T follicular helper cell (primary cell): ENCODE measurements around the gene TMEM38B.
"Not testable (repeated sequence)": the region's sequence is repeated elsewhere in the genome, so short reads cannot be mapped to it uniquely, and the experiment has no call there.

Source experiments
- DNase-seq: peaks from one replicate; pipeline ENCODE4 v3.0.0-alpha.2; 2020; ENCODE audit warnings: low read depth

TMEM38B gene

GRCh38 chr9:105722099-105722498, 27.8 kb downstream of the TMEM38B start:
- DNase-seq, result no peak

- no peak for DNase-seq
Measured at GRCh38 chr9:105725370-105725769, 31.0 kb downstream of the TMEM38B start.

- DNase-seq, result not testable (repeated sequence)
Measured at GRCh38 chr9:105728230-105728629, 33.9 kb downstream of the TMEM38B start.

- not testable (repeated sequence) for DNase-seq
Measured at GRCh38 chr9:105731420-105731819, 37.1 kb downstream of the TMEM38B start.

GRCh38 chr9:105735366-105735765, 41.0 kb downstream of the TMEM38B start:
- DNase-seq, result no peak

GRCh38 chr9:105737205-105737604, 42.9 kb downstream of the TMEM38B start:
- no peak for DNase-seq

GRCh38 chr9:105742088-105742487, 47.7 kb downstream of the TMEM38B start:
- no peak for DNase-seq

- not testable (repeated sequence) for DNase-seq
Measured at GRCh38 chr9:105747325-105747724, 53.0 kb downstream of the TMEM38B start.

GRCh38 chr9:105751761-105752160, 57.4 kb downstream of the TMEM38B start:
- DNase-seq, result no peak

GRCh38 chr9:105757496-105758251, 63.3 kb downstream of the TMEM38B start:
- DNase-seq, result no peak

GRCh38 chr9:105760053-105760452, 65.7 kb downstream of the TMEM38B start:
- DNase-seq, result no peak

- not testable (repeated sequence) for DNase-seq
Measured at GRCh38 chr9:105782561-105783494, 88.5 kb downstream of the TMEM38B start.

- not testable (repeated sequence) for DNase-seq
Measured at GRCh38 chr9:105783495-105783872, 89.1 kb downstream of the TMEM38B start.

- not testable (repeated sequence) for DNase-seq
Measured at GRCh38 chr9:105786796-105787195, 92.5 kb downstream of the TMEM38B start.

- DNase-seq, result no peak
Measured at GRCh38 chr9:105816202-105816744, 121.9 kb downstream of the TMEM38B start.

- DNase-seq, result no peak
Measured at GRCh38 chr9:105816981-105817380, 122.6 kb downstream of the TMEM38B start.

GRCh38 chr9:105818903-105819302, 124.6 kb downstream of the TMEM38B start:
- DNase-seq, result no peak

- no peak for DNase-seq
Measured at GRCh38 chr9:105822814-105823213, 128.5 kb downstream of the TMEM38B start.
